Epithelial cell of esophagus (primary cell): ENCODE results near the gene NT5C3B.
"Not testable (repeated sequence)": the region's sequence is repeated elsewhere in the genome, so short reads cannot be mapped to it uniquely, and the experiment has no call there.

Experiments used
- DNase-seq: peaks from one replicate; pipeline ENCODE4 v3.0.0; 2010; ENCODE audit warnings: low read depth
- H3K4me3 ChIP-seq: 2 replicates; pipeline ENCODE4 v1.5.1; 2011; ENCODE audit warnings: mild to moderate bottlenecking, low read length, control low read depth
- CTCF ChIP-seq: IDR thresholded peaks from 2 replicates; pipeline ENCODE4 v1.5.1; 2011; ENCODE audit warnings: low read depth, mild to moderate bottlenecking, low read length, control low read depth, inconsistent platforms; ENCODE audit not compliant: insufficient read depth; ENCODE audit errors: missing control alignments

Gene NT5C3B

DNA sequence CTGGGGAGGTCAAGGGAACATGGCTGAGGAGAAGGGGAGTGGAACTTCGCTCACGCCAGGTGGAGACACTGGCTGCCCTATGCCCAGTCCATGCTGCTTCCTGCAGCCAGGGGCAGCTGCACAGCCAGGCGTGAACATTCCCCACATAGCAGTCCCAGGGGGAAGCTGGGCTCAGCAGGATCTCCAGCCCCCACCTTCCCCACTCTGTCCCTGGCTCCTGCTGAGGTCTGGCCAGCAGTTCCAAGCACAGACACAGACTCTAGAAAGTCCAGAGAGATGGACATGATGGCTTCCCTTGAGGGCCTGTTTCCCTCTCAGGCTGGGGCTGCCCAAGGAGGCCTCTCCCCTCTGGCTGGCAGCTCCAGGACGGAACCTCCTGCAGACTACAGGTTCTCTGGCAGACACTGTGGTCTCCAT is 58.9 kb downstream of the NT5C3B start:
- H3K4me3 ChIP-seq: no peak overlapping the region
- peak; percentile 2 for TF ChIP-seq CTCF
- peak; percentile 8 for DNase-seq

DNA sequence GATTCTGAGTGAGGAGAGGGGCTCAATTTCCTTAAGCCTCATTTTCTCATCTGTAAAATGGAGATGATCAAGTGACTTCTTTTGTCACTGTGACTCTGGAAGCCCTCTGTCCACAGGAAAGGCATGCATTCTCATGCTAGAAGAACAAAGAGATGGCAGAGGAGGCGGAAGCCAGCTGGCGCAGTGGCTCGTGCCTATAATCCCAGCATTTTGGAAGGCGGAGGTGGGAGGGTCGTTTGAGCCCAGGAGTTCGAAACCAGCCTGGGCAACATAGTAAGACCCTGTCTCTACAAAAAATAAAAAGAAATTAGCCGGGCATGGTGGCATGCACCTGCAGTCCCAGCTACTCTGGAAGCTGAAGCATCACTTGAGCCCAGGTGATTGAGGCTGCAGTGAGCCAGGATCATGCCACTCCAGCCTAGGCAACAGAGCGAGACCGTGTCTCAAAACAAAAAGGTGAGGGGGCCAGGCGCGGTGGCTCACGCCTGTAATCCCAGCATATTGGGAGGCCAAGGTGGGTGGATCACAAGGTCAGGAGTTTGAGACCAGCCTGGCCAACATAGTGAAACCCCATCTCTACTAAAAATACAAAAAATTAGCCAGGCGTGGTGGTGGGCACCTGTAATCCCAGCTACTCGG is 59.7 kb downstream of the NT5C3B start:
- DNase-seq, H3K4me3 ChIP-seq: not testable (repeated sequence)

GRCh38 chr17:41775394-41776226 is 60.4 kb downstream of the NT5C3B start:
- TF ChIP-seq CTCF: no peak
- peak; percentile 54 for DNase-seq
- no peak overlapping the region for H3K4me3 ChIP-seq
